Measurements from ENCODE around the gene FAM222A. TPM values are rescaled to one million over a fixed set of nuclear protein-coding genes. Genes with fewer than 3 reads are reported as not detected.

Gene FAM222A
- total RNA-seq, 1 donor from 2014 or later: 13.9 TPM

GRCh38 chr12:109741970-109742703 is 28.5 kb downstream of the FAM222A start:
- Mint-ChIP-seq H3K27ac (ENCODE audit: unreplicated experiment) (no peak overlapping the region), H3K27me3 (ENCODE audit: low read depth) (no peaks in the 10 kb centered on the region), H3K4me3 (no peak overlapping the region), H3K36me3 (ENCODE audit: low read depth) (no peaks in the 10 kb centered on the region), H3K4me1 (peaks cover 15% of the 10 kb centered on the region), H3K9me3 (no peaks in the 10 kb centered on the region)
- DNase-seq (ENCODE audit: low read depth, low spot score): no peak
- no peak for TF ChIP-seq CTCF (conservative IDR thresholded peaks at IDR 0.05)

- H3K27ac Mint-ChIP-seq (ENCODE audit: unreplicated experiment): no peak overlapping the region
- H3K27me3 Mint-ChIP-seq (ENCODE audit: low read depth): no peaks in the 10 kb centered on the region
- H3K9me3 Mint-ChIP-seq: no peaks in the 10 kb centered on the region
- no peak for TF ChIP-seq CTCF (conservative IDR thresholded peaks at IDR 0.05)
- H3K4me1 Mint-ChIP-seq: peaks cover 15% of the 10 kb centered on the region
- H3K4me3 Mint-ChIP-seq: no peak overlapping the region
- no peaks in the 10 kb centered on the region for H3K36me3 Mint-ChIP-seq (ENCODE audit: low read depth)
- DNase-seq (ENCODE audit: low read depth, low spot score): no peak
Measured at GRCh38 chr12:109743076-109743910, 29.7 kb downstream of the FAM222A start.

- Mint-ChIP-seq H3K4me1 (peaks cover 15% of the 10 kb centered on the region), H3K4me3 (no peak overlapping the region), H3K36me3 (ENCODE audit: low read depth) (no peaks in the 10 kb centered on the region), H3K27me3 (ENCODE audit: low read depth) (no peaks in the 10 kb centered on the region), H3K27ac (ENCODE audit: unreplicated experiment) (no peak overlapping the region), H3K9me3 (no peaks in the 10 kb centered on the region)
- TF ChIP-seq CTCF (conservative IDR thresholded peaks at IDR 0.05): no peak
- DNase-seq (ENCODE audit: low read depth, low spot score): no peak
Measured at GRCh38 chr12:109744026-109744425, 30.4 kb downstream of the FAM222A start.

- no peaks in the 10 kb centered on the region for H3K27me3 Mint-ChIP-seq (ENCODE audit: low read depth)
- H3K9me3 Mint-ChIP-seq: no peaks in the 10 kb centered on the region
- TF ChIP-seq CTCF (conservative IDR thresholded peaks at IDR 0.05): no peak
- H3K36me3 Mint-ChIP-seq (ENCODE audit: low read depth): peaks cover 2% of the 10 kb centered on the region
- no peak overlapping the region for H3K27ac Mint-ChIP-seq (ENCODE audit: unreplicated experiment)
- H3K4me3 Mint-ChIP-seq: no peak overlapping the region
- peaks cover 9% of the 10 kb centered on the region for H3K4me1 Mint-ChIP-seq
- no peak for DNase-seq (ENCODE audit: low read depth, low spot score)
Measured at GRCh38 chr12:109744986-109745942, 31.6 kb downstream of the FAM222A start.

Data from neural crest cell (in vitro differentiated cells).